NCI-H345 treated with DMSO at 0.1 percent for 48 hours (cell line): ENCODE results near the gene AMFR.

Experiments used
- DNase-seq: peaks from one replicate; lab custom pipeline; 2025; ENCODE audit not compliant: unreplicated experiment; lab: John Stamatoyannopoulos, UW

AMFR gene

GRCh38 chr16:56424404-56424764 lies 961 bp downstream of the AMFR start:
- no peak for DNase-seq

GRCh38 chr16:56423584-56424403 lies 1.6 kb downstream of the AMFR start:
- no peak for DNase-seq

GRCh38 chr16:56422896-56423441 lies 2.4 kb downstream of the AMFR start:
- DNase-seq, result no peak

GRCh38 chr16:56421976-56422669 lies 3.2 kb downstream of the AMFR start:
- no peak for DNase-seq

GRCh38 chr16:56421313-56421712 lies 4.0 kb downstream of the AMFR start:
- DNase-seq, result no peak

- DNase-seq, result no peak
Observed at GRCh38 chr16:56420613-56421012, 4.7 kb downstream of the AMFR start.

- no peak for DNase-seq
Observed at GRCh38 chr16:56419740-56420548, 5.4 kb downstream of the AMFR start.

GRCh38 chr16:56417138-56417537 lies 8.2 kb downstream of the AMFR start:
- DNase-seq, result no peak

GRCh38 chr16:56415875-56416274 lies 9.5 kb downstream of the AMFR start:
- no peak for DNase-seq

- DNase-seq, result no peak
Observed at GRCh38 chr16:56414366-56414765, 11.0 kb downstream of the AMFR start.

- DNase-seq, result no peak
Observed at GRCh38 chr16:56413381-56413780, 12.0 kb downstream of the AMFR start.

GRCh38 chr16:56411624-56412023 lies 13.7 kb downstream of the AMFR start:
- no peak for DNase-seq

GRCh38 chr16:56411123-56411522 lies 14.2 kb downstream of the AMFR start:
- DNase-seq, result no peak

- DNase-seq, result no peak
Observed at GRCh38 chr16:56409195-56409594, 16.1 kb downstream of the AMFR start.

- no peak for DNase-seq
Observed at GRCh38 chr16:56408379-56409098, 16.8 kb downstream of the AMFR start.

GRCh38 chr16:56405977-56406672 lies 19.2 kb downstream of the AMFR start:
- no peak for DNase-seq

GRCh38 chr16:56401482-56401881 lies 23.9 kb downstream of the AMFR start:
- peak; percentile 41 for DNase-seq

- DNase-seq, result no peak
Observed at GRCh38 chr16:56400458-56400857, 24.9 kb downstream of the AMFR start.

GRCh38 chr16:56399486-56399885 lies 25.9 kb downstream of the AMFR start:
- no peak for DNase-seq

- DNase-seq, result no peak
Observed at GRCh38 chr16:56399047-56399446, 26.3 kb downstream of the AMFR start.
